ENCODE data around the gene DCAF11. TPM values are rescaled to one million over a fixed set of nuclear protein-coding genes. Genes with fewer than 3 reads are reported as not detected.

Gene DCAF11
- total and polyA plus RNA-seq, 2 of the 8 experiments (the other 6 are each of a cell fraction or from before 2014, with no cell fraction given) = 60.4 to 63.6 TPM

DNA sequence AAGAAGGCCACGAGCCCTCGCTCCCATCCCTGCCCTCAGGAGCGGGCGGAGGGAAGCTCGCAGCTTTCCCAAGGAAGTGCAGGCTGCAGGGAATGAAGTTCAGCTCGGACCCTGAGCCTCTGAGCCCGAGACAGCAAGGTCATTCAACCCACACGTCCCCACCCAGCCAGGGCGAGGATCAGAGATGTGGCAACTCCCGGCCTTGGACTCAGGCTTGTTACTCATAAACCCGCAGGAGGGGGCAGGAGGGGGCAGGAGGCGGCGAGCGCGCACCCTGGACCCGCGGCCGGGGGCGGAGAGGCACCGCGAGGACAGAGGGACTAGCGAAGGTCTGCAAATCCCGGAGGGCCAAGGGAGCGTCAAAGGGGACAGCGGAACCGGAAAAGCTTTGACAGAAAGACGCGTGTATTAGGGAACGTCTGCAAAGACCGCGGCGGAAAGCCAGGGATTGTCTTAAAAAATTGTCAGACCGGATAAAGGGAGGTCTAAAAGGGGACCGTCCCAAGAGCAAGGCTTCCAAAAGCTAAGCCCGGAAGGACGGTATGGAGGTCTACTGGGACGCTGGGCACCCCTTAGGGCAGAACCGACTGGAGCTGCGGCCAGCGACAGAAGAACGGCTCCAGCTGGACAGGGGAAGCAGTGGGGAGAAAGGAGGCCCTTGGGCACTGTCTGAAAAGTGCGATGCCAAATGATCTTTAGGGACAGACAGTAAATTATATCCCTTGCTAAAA lies 611 bp upstream of the DCAF11 start (continued):
- TF ChIP-seq, protein P1, sequence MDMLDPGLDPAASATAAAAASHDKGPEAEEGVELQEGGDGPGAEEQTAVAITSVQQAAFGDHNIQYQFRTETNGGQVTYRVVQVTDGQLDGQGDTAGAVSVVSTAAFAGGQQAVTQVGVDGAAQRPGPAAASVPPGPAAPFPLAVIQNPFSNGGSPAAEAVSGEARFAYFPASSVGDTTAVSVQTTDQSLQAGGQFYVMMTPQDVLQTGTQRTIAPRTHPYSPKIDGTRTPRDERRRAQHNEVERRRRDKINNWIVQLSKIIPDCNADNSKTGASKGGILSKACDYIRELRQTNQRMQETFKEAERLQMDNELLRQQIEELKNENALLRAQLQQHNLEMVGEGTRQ (IDR thresholded peaks at IDR 0.05; ENCODE audit: low read length) = no peak
- no peak for TF ChIP-seq SIRT6 (IDR thresholded peaks at IDR 0.05; ENCODE audit: low read length)
- TF ChIP-seq BACH1 (IDR thresholded peaks at IDR 0.05; ENCODE audit: low read length) = no peak
- peak; percentile 55 for TF ChIP-seq KDM4A (IDR thresholded peaks at IDR 0.05; ENCODE audit: low read depth, low read length, severe bottlenecking)
- no peak for TF ChIP-seq CBX5 (IDR thresholded peaks at IDR 0.05; ENCODE audit: low read depth, low read length)
- TF ChIP-seq GTF2F1 (IDR thresholded peaks at IDR 0.05; ENCODE audit: borderline replicate concordance, low read depth, low read length) = no peak
- TF ChIP-seq NANOG (IDR thresholded peaks at IDR 0.05; ENCODE audit: insufficient read depth, low read depth, low read length, poor library complexity, severe bottlenecking) = no peak
- no peak for TF ChIP-seq POLR2AphosphoS5 (IDR thresholded peaks at IDR 0.05; ENCODE audit: low read depth, low read length)
- no peak for TF ChIP-seq CTBP2 (IDR thresholded peaks at IDR 0.05; ENCODE audit: borderline replicate concordance, insufficient read depth, insufficient read length, low read length)
- peak; percentile 73; the same call in 1 of the 2 replicates for TF ChIP-seq RBBP5 (IDR thresholded peaks at IDR 0.05; ENCODE audit: borderline replicate concordance, low read depth, low read length)
- TF ChIP-seq NRF1 (IDR thresholded peaks at IDR 0.05; ENCODE audit: low read depth, low read length) = no peak
- no peak for TF ChIP-seq EGR1 (IDR thresholded peaks at IDR 0.05; ENCODE audit: borderline replicate concordance, low read depth, low read length)
- TF ChIP-seq, protein P2, sequence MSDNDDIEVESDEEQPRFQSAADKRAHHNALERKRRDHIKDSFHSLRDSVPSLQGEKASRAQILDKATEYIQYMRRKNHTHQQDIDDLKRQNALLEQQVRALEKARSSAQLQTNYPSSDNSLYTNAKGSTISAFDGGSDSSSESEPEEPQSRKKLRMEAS (IDR thresholded peaks at IDR 0.05) = 0 out of 2 replicates have a peak, but pooled peaks have one; percentile 33
- TF ChIP-seq JUN (IDR thresholded peaks at IDR 0.05; ENCODE audit: low read depth, low read length) = no peak
- no peak for TF ChIP-seq POLR2A (IDR thresholded peaks at IDR 0.05; ENCODE audit: control extremely low read depth in 1 of 2, low read depth in 2 of 2, low read length in 2 of 2)
- TF ChIP-seq TAF7 (optimal IDR thresholded peaks at IDR 0.05; ENCODE audit: borderline replicate concordance, low read depth, low read length) = no peak
- peak; percentile 15; the same call in 1 of the 2 replicates for TF ChIP-seq PHF8 (conservative IDR thresholded peaks at IDR 0.05; ENCODE audit: low read depth, low read length)
- peak; percentile 89 for TF ChIP-seq ASH2L (IDR thresholded peaks at IDR 0.05; ENCODE audit: low read length)
- TF ChIP-seq EZH2 (IDR thresholded peaks at IDR 0.05; ENCODE audit: low read depth, low read length, severe bottlenecking) = no peak
- no peak for TF ChIP-seq TEAD4 (IDR thresholded peaks at IDR 0.05; ENCODE audit: low read depth, low read length)
- TF ChIP-seq CEBPB (IDR thresholded peaks at IDR 0.05; ENCODE audit: low read depth, low read length) = 0 out of 2 replicates have a peak, but pooled peaks have one; percentile 4
- no peak for TF ChIP-seq CHD2 (IDR thresholded peaks at IDR 0.05; ENCODE audit: low read length)
- TF ChIP-seq TBP (IDR thresholded peaks at IDR 0.05; ENCODE audit: low read depth, low read length) = peak; percentile 13
- TF ChIP-seq SAP30 (IDR thresholded peaks at IDR 0.05; ENCODE audit: insufficient read depth, insufficient replicate concordance, low read length) = peak; percentile 92

All from H1 (cell line).